HG03457 (cell line): ENCODE data around the gene TTLL9.

Experiments used
- ATAC-seq: cut with Tn5 transposase; IDR thresholded peaks from one replicate; pipeline ENCODE4 v1.9.1; 2021; ENCODE audit warnings: moderate number of reproducible peaks; ENCODE audit not compliant: unreplicated experiment

Gene TTLL9

GRCh38 chr20:31877684-31878083, 7.2 kb downstream of the TTLL9 start:
- no peak for ATAC-seq

GRCh38 chr20:31879143-31879987, 8.9 kb downstream of the TTLL9 start:
- peak; percentile 82 for ATAC-seq

- ATAC-seq = no peak
Observed at GRCh38 chr20:31881945-31882344, 11.5 kb downstream of the TTLL9 start.

GRCh38 chr20:31883829-31884228, 13.4 kb downstream of the TTLL9 start:
- no peak for ATAC-seq

- no peak for ATAC-seq
Observed at GRCh38 chr20:31890646-31891045, 20.2 kb downstream of the TTLL9 start.

DNA sequence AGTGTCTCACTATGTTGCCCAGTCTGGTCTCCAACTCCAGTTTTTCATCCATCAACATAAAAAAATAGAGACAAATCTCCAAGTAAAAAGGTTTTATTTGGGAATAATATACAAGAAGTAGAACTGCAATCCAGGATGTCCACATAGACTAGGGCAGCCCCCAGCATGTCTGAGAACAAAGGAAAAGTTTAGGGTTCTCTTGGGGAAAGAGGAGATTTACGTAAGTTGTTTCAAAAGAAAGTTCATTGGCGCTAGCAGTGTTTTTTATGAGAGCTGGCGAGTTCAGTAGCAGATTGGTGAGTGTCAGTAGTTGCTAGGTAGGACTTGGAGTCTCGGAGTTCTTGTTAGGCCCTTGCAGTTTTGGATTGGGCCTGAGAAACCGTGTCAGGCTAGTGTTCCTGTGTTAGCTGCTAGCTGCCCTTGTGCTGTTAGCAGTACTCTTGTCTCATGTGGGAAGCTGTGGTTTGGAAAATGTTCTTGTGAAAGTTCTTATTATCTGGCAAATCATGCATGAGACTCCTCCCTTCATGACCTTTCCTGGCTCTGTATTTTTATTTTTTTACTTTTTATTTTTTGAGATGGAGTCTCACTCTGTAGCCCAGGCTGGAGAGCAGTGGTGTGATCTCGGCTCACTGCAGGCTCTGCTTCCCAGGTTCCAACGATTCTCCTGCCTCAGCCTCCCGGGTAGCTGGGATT, 24.7 kb downstream of the TTLL9 start:
- peak; percentile 69 for ATAC-seq

DNA sequence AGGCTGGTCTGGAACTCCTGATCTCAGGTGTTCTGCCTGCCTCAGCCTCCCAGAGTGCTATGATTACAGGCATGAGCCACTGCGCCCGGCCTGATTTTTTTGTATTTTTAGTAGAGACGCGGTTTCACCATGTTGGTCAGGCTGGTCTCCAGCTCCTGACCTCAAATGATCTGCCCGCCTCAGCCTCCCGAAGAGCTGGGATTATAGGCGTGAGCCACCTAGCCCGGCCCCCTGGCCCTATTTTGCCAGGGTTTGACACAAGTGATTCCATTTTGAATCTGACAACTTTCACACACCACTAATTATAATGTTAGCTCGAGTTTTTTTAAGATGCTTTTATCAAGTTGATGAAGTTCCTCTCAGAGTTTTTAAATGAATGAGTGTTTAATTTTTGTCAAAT, 25.6 kb downstream of the TTLL9 start:
- ATAC-seq = no peak

GRCh38 chr20:31897541-31897940, 27.1 kb downstream of the TTLL9 start:
- ATAC-seq = no peak

DNA sequence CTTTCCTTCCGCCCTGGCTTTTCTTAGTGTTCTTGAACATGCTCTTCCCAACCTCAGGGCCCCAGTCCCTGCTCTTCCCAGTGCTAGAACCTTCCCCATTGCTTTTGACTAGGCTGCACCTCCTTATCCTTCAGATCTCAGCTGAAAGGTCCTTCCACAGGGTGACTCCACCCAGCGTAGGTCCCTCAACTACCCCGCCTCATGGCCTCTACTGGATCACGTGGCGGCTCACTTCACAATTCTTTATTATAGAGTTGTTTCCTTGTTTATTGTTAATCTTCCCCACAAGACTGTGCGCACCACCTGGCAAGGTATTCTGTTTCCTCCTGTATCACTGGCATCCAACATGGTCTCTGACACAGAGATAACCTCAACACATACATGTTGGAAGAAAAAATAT, 31.2 kb downstream of the TTLL9 start:
- ATAC-seq = no peak

DNA sequence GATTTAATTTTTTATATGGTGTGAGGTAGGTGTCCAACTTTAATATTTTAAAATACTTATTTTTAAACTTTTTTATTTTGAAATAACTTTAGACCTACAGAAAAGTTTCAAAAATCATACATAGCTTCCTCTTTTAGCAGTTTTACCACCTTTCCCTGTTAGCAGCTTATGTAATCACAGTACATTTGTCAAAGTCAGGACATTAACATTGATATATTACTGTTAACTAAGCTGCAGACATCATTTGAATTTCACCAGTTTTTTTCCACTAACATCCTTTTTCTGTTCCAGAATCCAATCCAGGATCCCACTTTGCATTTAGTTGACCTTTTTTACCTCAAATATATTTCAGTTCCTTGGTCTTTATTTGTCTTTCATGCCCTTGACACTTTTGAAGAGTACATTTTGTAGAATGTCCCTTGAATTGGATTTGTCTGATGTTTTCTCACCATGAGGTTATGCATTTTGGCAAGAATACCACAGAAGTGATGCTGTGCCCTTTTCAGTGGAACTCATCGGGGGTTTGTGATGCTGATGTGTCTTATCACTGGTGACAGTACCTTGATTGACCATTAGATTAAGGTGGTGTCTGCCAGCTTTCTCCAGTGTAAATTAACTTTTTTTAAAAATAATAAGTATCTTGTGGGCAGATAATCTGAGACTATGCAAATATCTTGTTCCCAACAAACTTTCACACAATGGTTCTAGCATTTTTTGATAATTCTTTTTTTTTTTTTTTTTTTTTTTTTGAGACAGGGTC, 33.4 kb downstream of the TTLL9 start:
- no peak for ATAC-seq

- ATAC-seq = no peak
Observed at GRCh38 chr20:31906001-31906400, 35.6 kb downstream of the TTLL9 start.

DNA sequence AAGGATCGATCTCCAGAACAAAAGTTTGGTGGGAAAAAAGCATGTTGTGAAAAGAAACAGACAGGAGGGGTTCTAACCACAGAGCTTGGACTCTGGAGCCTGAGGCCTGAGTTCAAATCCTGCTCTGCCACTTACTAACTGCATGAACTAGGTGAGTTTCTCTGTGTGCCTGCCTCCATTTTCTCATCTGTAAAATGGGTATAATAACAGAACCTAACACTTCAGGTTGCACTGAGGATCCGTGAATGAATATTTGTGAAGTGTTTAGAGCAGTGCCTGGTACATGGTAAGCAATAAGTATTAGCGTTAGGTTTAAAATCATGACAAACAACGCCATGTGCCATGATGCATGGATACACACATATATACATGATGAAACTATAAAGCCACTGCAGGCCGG, 36.6 kb downstream of the TTLL9 start:
- ATAC-seq = no peak

DNA sequence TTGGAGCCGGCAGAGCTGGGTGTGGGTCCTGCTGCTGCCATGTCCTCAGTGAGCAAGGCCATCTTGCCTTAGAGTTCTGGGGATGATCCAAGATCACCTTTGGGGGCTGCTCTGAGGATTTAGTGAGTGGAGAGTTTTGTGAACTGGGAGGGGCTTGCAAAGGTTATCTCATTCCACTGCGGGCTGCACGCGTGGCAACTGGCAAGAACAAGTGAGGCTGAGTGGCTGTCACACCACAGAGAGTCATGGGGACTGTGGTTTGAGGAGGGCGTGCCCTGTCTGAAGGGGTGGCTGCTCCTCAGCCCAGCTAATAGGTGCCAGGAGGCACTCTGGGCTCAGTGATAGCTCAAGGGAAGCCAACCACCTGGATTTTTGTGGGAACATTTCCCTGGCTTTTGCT, 37.6 kb downstream of the TTLL9 start:
- no peak for ATAC-seq

DNA sequence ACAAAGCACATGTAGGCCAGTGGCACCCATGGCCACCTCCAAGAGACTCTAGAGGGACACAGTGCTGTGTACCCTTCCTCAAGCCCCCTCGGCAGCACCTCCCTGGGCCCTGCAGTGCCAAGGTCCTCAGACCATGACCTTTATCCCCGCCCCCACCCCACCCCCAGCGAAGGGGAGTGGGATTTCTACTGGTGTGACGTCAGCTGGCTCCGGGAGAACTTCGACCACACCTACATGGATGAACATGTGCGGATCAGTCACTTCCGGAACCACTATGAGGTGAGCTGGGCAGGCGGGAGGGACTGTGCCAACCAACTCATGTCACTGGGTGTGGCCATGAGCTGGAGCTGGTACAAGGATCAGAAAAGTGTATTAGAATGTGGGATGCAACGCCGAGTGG, 38.0 kb downstream of the TTLL9 start:
- ATAC-seq = no peak

DNA sequence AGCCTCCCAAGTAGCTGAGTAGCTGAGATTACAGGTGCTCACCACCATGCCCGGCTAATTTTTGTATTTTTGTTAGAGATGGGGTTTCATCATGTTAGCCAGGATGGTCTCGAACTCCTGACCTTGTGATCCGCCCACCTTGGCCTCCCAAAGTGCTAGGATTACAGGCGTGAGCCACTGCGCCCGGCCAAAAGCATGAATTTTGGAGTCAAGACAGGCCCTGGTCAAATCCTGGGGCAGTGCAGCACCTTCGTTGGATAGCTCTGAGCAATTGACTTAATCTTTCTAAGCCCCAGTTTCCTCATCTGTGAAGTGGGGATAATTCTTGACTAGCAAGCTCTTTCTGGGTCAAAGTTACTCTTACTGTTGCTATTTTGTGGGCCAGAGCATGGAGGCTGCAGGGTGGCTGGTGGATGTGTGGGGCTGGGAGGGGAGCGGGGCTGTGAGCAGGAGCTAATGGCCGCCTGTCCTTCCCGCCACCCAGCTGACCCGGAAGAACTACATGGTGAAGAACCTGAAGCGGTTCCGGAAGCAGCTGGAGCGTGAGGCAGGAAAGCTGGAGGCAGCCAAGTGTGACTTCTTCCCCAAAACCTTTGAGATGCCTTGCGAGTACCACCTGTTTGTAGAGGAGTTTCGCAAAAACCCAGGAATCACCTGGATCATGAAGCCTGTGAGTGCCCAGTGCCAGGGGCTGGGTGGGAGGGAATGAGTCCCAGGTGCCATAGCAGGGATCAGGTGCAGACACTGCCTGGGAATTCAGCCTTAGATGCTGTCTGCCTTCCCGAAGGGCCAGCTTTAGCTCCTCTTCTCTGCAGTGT, 39.0 kb downstream of the TTLL9 start:
- no peak for ATAC-seq

GRCh38 chr20:31910071-31910803, 39.8 kb downstream of the TTLL9 start:
- ATAC-seq = no peak

GRCh38 chr20:31913431-31914157, 43.2 kb downstream of the TTLL9 start:
- no peak for ATAC-seq

DNA sequence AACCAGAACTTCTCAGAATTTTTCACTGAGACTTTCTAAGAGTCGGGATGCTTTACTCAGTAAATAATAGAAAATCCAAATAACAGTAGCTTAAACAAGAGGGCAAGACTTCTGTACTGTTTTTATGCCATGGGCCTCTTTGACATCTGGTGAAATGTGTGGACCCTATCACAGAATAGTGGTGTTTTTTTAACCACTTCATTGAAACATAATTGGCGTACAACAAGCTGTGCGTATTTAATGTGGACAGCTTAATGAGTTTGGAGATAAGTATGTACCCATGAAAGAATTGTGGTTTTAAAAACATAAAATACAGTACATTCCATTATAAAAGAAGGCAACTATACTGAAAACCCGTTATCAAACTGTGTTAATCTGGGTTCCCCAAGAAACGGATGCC, 43.7 kb downstream of the TTLL9 start:
- no peak for ATAC-seq

DNA sequence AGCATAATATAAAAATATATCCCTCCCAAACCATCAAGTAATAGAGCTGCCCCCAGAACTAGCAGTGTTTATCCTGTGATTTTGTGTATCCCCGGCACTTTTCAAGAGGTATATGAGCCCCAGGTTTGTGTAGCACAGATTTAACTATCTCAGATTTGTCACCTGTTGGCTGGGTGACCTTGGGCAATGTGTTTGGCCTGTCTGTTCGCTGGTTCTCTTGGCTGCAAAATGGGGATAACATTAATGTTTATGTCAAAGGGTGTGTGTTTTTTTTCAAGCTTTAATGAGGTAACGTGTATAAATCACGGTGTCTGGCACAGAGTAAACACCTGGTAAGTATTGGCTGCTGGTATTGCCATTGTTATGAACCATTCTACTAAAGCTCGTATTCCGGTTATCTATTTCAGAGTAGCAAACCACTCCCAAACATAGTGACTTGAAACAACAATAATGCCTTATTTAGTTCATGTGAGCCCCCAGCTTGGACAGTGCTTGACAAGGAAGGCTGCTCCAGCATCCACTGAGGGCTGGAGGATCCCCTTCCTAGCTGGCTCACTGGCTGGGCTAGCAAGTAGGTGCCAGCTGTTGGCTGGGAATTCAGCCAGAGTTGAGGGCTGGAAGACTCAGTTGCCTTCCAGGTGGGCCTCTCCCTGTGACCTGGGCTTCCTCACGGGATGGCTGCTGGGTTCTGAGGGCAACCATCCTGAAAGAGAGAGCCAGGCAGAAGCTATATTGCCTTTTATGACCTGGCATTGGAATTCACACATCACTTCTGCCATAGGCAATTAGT, 45.3 kb downstream of the TTLL9 start:
- no peak for ATAC-seq
